Type B pancreatic cell (in vitro differentiated cells): Measurements from ENCODE around the gene COL9A3. TPM values are rescaled to one million over a fixed set of nuclear protein-coding genes. Genes with fewer than 3 reads are reported as not detected.
"Not testable (repeated sequence)": the region's sequence is repeated elsewhere in the genome, so short reads cannot be mapped to it uniquely, and the experiment has no call there.

ENCODE experiments used
- DNase-seq: peaks from one replicate; pipeline ENCODE4 v3.0.0; 2021; ENCODE audit warnings: mixed read lengths; ENCODE audit not compliant: unreplicated experiment; ENCODE audit errors: extremely low spot score
- H3K27ac Mint-ChIP-seq: 2 replicates; pipeline ENCODE4 v1.8.0; 2021; ENCODE audit warnings: mild to moderate bottlenecking, mixed read lengths
- H3K27me3 Mint-ChIP-seq: 2 replicates; pipeline ENCODE4 v1.8.0; 2021; ENCODE audit warnings: mixed read lengths
- H3K36me3 Mint-ChIP-seq: 2 replicates; pipeline ENCODE4 v1.8.0; 2021; ENCODE audit warnings: mixed read lengths
- H3K4me1 Mint-ChIP-seq: one replicate; pipeline ENCODE4 v1.8.0; 2021; ENCODE audit warnings: mixed read lengths; ENCODE audit not compliant: unreplicated experiment
- H3K4me3 Mint-ChIP-seq: 2 replicates; pipeline ENCODE4 v1.8.0; 2021; ENCODE audit warnings: mild to moderate bottlenecking, mixed read lengths
- H3K9me3 Mint-ChIP-seq: 2 replicates; pipeline ENCODE4 v1.8.0; 2021; ENCODE audit warnings: mixed read lengths
- total RNA-seq: library from RNA; stranded (reverse); gene quantifications from 2 replicates; pipeline ENCODE4 v1.2.1, GENCODE V29; 2021; ENCODE audit warnings: low replicate concordance
- TF ChIP-seq, protein P1 (sequence below): fragments of 200-600 bp; sonication (generic); conservative IDR thresholded peaks from 2 replicates; pipeline ENCODE4 v1.5.0; 2021; ENCODE audit warnings: antibody characterized with exemption, mild to moderate bottlenecking

COL9A3 gene
- total RNA-seq, 1 donor from 2014 or later = 21.2 TPM

DNA sequence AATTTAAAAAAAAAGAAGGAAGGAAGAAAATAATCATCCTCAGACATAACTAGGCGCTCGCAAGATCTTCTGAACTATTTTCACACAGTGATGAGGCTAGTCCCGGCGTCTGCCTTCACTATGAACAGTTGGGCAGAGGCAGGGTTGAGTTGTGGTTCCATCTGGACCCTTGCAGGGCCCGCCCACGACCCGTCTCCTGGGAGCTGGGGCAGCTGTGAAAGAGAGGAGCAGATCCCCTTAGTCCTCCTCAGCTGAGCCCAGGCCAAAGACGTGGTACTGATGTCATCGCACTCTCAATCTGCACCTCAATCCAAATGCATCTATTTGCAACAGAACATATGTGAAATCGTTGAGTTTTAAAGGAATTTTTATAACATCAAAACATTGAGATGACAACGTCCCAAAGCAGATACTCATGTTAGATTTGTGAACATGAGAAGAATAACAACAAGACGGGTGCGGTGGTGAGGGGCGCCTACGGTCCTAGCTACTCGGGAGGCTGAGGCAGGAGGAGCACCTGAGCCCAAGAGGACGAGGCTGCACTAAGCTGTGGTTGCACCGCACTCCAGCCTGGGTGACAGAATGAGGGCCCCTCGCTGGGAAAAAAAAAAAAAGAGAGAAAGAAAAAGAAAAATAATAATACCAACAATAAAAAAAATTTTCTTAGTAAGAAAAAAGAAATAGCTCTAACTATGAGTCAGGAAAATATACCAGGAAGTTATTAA lies 29.5 kb downstream of the COL9A3 start:
- Mint-ChIP-seq H3K27ac (no peak overlapping the region), H3K9me3 (no peaks in the 10 kb centered on the region), H3K27me3 (no peaks in the 10 kb centered on the region), H3K4me1 (peaks cover 13% of the 10 kb centered on the region), H3K36me3 (peaks cover 5% of the 10 kb centered on the region), H3K4me3 (no peak overlapping the region)
- no peak for DNase-seq
- TF ChIP-seq, protein P1, sequence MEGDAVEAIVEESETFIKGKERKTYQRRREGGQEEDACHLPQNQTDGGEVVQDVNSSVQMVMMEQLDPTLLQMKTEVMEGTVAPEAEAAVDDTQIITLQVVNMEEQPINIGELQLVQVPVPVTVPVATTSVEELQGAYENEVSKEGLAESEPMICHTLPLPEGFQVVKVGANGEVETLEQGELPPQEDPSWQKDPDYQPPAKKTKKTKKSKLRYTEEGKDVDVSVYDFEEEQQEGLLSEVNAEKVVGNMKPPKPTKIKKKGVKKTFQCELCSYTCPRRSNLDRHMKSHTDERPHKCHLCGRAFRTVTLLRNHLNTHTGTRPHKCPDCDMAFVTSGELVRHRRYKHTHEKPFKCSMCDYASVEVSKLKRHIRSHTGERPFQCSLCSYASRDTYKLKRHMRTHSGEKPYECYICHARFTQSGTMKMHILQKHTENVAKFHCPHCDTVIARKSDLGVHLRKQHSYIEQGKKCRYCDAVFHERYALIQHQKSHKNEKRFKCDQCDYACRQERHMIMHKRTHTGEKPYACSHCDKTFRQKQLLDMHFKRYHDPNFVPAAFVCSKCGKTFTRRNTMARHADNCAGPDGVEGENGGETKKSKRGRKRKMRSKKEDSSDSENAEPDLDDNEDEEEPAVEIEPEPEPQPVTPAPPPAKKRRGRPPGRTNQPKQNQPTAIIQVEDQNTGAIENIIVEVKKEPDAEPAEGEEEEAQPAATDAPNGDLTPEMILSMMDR = no peak

GRCh38 chr20:62848917-62849316 lies 32.1 kb downstream of the COL9A3 start:
- H3K36me3 Mint-ChIP-seq, H3K27me3 Mint-ChIP-seq, H3K27ac Mint-ChIP-seq, H3K4me3 Mint-ChIP-seq, H3K4me1 Mint-ChIP-seq, H3K9me3 Mint-ChIP-seq, DNase-seq: not testable (repeated sequence)

DNA sequence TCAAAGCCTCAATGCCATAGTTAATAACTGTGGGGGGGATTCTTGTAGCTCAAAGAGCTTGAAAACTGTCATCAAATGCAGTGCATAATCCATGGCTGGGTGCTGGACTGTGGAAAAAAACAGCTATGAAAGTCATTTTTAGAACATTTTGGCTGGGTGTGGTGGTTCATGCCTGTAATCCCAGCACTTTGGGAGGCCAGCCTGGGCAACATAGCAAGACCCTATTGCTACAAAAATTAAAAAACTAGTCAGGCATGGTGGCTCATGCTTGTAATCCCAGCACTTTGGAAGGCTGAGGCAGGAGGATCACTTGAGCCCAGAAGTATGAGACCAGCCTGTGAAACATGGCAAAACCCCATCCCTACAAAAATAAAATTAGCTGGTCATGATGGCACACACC lies 32.6 kb downstream of the COL9A3 start:
- no peaks in the 10 kb centered on the region for H3K9me3 Mint-ChIP-seq
- no peak for DNase-seq
- TF ChIP-seq, protein P1 = no peak
- H3K4me1 Mint-ChIP-seq = peaks cover 8% of the 10 kb centered on the region
- peaks cover 8% of the 10 kb centered on the region for H3K36me3 Mint-ChIP-seq
- no peak overlapping the region for H3K27ac Mint-ChIP-seq
- H3K27me3 Mint-ChIP-seq = no peaks in the 10 kb centered on the region
- no peak overlapping the region for H3K4me3 Mint-ChIP-seq

GRCh38 chr20:62850333-62850974 lies 33.6 kb downstream of the COL9A3 start:
- DNase-seq = no peak
- H3K27me3 Mint-ChIP-seq = no peaks in the 10 kb centered on the region
- H3K36me3 Mint-ChIP-seq = peaks cover 11% of the 10 kb centered on the region
- H3K4me3 Mint-ChIP-seq = no peak overlapping the region
- H3K4me1 Mint-ChIP-seq = peaks cover 8% of the 10 kb centered on the region
- no peaks in the 10 kb centered on the region for H3K9me3 Mint-ChIP-seq
- TF ChIP-seq, protein P1 = no peak
- H3K27ac Mint-ChIP-seq = peak overlapping the region; percentile 47

DNA sequence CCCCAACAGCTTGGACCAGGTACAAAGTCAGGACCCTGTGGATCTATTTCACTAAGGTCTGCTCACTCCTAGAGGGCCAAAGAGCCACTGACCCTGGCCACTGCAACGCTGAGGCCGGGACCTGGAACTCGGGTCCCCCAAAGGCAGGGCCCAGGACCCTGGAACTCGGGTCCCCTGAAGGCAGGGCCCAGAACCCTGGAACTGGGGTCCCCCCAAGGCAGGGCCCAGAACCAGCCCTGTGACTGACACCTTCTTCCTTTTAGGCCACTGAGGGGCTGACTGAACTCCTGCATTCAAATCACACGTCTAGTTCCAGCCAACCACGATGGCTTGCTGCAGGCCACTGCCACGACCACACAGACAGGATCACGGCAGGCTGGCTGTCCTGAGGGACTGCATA lies 35.3 kb downstream of the COL9A3 start:
- H3K36me3 Mint-ChIP-seq = peaks cover 15% of the 10 kb centered on the region
- no peak overlapping the region for H3K4me3 Mint-ChIP-seq
- no peaks in the 10 kb centered on the region for H3K27me3 Mint-ChIP-seq
- no peaks in the 10 kb centered on the region for H3K4me1 Mint-ChIP-seq
- TF ChIP-seq, protein P1 = no peak
- no peak overlapping the region for H3K27ac Mint-ChIP-seq
- H3K9me3 Mint-ChIP-seq = no peaks in the 10 kb centered on the region
- DNase-seq = no peak

DNA sequence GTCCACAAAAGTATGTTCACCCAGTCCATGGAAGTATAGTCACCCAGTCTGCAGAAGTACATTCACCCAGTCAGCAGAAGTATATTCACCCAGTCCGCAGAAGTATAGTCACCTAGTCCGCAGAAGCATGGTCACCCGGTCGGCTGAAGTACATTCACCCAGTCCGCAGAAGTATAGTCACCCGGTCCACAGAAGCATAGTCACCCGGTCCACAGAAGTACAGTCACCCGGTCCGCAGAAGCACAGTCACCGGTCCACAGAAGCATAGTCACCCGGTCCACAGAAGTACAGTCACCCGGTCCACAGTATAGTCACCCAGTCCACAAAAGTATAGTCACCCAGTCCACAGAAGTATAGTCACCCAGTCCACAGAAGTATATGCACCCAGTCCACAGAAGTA lies 36.0 kb downstream of the COL9A3 start:
- no peak overlapping the region for H3K27ac Mint-ChIP-seq
- peaks cover 18% of the 10 kb centered on the region for H3K36me3 Mint-ChIP-seq
- TF ChIP-seq, protein P1 = no peak
- H3K9me3 Mint-ChIP-seq = no peaks in the 10 kb centered on the region
- DNase-seq = no peak
- H3K4me3 Mint-ChIP-seq = no peak overlapping the region
- H3K27me3 Mint-ChIP-seq = no peaks in the 10 kb centered on the region
- no peaks in the 10 kb centered on the region for H3K4me1 Mint-ChIP-seq

- peaks cover 23% of the 10 kb centered on the region for H3K36me3 Mint-ChIP-seq
- not testable (repeated sequence) for H3K4me1 Mint-ChIP-seq, H3K9me3 Mint-ChIP-seq
Observed at GRCh38 chr20:62853304-62853703, 36.5 kb downstream of the COL9A3 start.

More at GRCh38 chr20:62853304-62853703, 36.5 kb downstream of the COL9A3 start:
- H3K27me3 Mint-ChIP-seq, H3K27ac Mint-ChIP-seq, H3K4me3 Mint-ChIP-seq, DNase-seq: not testable (repeated sequence)
